NCI-H82 (cell line): ENCODE results near the gene STXBP2.

ENCODE experiments used
- DNase-seq: peaks from one replicate; lab custom pipeline; 2025; lab: John Stamatoyannopoulos, UW

Gene STXBP2

DNA sequence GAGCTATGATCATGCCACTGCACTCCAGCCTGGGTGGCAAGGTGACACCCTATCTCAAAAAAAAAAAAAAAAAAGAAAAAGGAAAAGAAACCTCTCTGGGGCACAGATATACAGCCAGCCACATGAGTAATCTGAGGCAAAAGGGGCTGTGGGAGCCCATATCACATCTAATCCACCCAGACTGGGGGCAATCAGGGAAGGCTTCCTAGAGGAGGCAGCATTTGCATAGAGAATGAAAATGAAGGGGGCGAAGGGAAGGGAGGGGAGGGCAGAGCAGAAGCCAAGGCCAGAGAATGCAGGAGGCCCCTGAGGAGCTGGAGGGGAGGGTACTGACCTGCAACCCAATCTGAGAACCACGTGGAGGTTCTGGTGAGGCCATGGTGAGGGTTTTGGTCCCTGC lies 13.2 kb downstream of the STXBP2 start:
- DNase-seq: no peak

DNA sequence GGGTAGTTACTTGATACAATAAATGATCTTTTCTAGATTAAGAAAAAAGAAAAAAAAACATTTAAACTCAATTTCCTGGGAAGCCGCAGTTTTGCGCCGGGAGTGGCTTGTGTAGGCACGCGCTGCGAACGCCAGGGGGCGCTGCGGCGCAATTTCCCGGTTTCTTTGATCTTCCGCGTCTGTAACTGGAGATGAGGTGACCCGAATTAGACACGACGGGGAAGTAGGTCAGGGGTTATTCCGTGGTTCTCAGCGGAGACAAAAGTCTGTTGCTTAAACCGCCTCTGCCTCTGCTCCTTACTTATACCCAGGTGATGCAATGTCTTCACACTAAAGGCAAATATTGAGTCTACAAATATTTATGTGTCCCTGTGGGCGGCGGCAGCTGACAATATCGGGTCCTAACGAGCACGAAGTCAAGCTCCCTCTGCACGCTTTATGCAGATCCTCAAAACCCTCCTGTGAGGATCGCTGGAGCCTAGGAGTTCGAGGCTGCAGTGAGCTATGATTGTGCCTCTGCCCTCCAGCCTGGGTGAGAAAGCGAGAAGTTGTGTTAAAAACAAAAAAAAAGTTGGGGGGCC lies 15.2 kb downstream of the STXBP2 start:
- peak; percentile 82 for DNase-seq

DNA sequence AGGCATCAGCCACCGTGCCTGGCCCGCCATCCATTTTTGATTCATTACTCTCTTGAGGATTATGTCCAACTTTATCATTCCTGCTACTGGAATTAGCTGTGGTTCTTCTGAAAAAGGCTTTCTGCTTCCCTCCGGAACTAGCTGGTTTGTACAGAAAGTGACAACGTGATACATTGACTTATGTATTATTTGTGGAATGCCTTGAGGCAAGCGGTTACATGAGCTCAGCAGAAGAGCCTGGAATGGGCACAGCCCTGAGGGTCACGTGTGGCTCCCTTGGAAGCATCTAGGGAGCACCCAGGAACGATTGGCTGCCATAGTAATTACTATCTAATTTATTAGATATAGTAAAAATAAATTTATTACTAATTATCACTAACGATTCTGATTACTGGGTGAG lies 17.5 kb downstream of the STXBP2 start:
- DNase-seq: no peak

DNA sequence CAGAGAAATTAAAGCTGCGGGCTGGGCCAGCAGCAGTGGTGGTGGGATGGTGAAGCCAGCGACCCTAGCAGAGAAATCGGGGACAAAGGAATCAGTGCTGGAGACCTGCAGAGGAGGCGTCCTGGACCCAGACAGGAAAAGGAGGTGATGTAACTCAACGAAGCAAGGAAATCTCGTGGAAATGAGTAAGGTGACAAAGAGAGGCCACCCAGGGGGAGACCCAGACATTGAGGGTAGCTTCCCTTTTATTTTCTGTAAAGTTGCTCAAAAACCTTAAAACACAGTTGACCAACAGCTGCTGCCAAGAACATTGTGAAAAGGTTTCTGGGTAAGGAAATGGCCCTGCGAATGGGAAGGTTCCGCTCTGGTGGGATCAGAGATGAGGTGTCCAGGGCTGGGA lies 18.7 kb downstream of the STXBP2 start:
- no peak for DNase-seq

DNA sequence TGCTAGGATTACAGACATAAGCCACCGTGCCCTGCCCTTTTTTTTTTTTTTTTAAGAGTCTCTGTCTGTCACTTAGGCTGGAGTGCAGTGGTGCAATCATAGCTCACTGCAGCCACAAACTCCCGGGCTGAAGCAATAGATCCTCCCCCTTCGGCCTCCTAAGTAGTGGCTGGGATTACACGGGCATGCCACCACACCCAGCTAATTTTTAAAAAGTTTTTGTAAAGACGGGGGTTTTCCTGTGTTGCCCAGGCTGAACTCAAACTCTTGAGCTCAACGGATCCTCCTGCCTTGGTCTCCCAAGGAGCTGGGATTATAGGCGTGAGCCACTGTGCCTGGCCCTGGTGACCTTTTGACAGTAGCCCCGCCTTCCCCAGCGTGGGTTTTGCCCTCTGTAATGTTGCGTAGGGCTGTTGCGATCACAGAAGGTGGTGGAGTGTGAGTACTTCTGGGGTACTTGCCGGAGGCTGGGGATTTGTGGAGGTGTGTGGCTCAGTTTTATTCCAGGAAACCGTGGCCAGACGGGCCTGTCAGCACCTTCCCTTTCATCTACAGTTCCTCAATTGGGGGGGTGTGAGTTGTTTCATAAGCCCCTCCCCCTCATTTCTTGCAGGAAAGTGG lies 20.3 kb downstream of the STXBP2 start:
- DNase-seq: no peak

DNA sequence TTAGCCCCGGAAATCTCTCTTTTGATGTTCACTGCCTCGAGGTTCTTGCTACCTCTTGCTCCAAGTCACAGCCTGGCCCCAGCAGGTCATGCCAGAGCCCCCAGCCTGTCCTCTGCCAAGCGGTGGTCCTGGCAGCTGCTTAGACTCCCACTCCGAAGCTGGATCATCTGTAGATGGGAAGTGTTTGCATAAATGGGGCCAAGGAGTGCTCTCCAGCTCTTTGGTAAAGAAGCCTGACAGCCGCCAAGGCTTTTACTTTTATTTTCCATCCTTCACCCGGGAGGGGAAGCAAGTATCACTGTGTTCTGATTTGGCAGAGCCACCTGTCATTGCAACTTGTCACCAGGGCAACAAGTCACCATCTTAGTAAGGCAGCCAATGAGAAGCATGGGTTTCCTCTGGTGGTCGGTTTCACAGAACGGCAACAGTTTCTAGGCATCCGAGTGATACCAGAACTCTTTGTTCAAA lies 21.3 kb downstream of the STXBP2 start:
- DNase-seq: peak; percentile 51

DNA sequence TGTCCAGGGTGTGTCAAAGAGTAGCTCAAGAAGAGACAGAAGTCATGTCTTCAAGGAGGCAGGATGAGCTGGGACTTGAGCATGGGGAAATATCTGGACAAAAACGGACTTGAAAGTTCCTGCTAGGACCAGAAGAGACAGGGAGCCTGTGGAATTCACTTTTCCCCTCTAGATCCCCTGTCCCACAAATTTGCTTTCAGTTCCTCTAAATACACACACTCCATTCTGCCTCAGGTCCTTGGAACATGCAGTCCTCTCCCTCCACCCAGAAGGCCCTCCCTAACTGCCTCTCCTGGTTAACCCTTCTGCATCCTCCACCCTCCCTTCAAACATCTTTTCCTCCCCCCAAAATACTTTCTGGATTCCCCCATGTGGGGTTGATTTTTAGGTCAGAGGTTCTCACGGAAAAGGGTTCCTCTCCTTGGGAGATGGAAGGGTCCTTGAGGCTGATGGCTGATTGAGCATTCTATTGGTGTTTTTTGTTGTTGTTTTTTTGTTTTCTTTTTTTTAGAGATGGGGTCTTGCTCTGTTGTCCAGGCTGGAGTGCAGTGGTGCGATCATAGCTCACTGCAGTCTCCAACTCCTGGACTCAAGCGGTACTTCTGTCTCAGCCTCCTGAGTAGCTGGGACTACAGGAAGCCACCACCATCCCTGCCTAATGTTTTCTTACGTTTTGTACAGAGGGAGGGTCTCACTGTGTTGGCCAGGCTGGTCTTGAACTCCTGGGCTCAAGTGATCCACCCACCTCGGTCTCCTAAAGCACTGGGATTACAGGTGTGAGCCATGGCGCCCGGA lies 25.0 kb downstream of the STXBP2 start:
- no peak for DNase-seq

DNA sequence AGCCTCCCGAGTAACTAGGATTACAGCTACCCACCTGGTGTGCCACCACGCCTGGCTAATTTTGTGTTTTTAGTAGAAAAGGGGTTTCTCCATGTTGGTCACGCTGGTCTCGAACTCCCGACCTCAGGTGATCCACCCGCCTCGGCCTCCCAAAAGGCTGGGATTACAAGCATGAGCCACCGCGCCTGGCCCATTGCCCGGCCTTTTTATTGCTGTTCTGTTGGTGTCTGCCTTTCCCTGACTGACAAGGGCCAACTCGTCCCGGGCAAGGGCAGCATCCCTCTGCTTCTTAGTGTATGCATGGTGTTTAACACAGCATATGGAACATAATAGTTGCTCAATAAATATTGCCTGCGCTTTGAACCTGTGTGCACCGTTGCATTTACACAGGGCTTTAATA lies 25.7 kb downstream of the STXBP2 start:
- no peak for DNase-seq

DNA sequence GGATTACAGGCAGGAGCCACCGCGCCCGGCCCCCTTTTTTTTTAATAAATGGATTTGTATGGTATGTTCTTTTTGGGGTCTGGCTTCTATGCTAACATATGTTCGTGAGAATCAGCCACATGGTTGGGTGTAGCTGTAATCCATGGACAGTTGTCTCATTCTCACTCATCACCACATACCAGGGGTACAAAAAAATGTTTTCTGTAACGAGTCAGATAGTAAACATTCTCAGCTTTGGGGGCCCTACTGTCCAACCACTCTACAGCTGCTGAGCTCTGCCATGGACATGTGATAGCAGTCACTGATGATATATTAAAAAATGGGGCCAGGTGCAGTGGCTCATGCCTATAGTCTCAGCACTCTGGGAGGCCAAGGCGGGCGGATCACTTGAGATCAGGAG lies 26.8 kb downstream of the STXBP2 start:
- no peak for DNase-seq

DNA sequence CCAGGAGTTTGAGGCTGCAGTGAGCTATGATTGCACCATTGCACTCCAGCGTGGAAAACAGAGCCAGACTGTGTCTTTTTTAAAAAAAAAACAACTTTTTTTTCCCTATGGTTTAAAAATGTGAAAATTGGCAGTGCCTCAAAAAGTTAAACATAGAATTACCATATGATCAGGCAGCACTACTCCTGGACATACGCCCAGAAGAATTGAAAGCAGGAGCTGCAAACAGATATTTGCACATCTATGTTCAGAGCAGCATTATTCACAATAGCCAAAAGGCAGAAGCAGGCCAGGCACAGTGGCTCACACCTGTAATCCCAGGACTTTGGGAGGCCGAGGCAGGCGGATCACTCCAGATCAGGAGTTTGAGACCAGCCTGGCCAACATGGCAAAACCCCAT lies 28.2 kb downstream of the STXBP2 start:
- no peak for DNase-seq

DNA sequence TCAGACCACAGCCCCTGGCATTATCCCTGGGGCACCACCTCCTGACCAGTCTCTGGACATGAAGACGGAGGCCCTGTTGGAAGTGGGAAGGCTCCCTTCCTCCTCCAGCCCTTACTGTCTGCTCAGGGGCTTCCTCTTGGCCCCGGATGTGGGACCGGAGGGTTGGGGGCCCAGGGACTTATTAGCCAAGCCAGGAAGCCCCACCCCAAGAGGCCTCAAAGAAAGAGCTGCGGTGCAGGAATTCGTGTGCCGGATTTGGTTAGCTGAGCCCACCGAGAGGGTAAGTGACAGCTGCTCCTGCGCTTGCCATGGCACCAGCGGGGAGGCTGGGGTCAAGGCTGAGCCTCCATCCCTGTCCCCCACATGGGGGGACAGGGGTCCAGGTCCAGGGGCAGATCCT lies 31.9 kb downstream of the STXBP2 start, which contains the start of gene RETN:
Gene RETN, plus strand, starts transcription at position 208 of the 400 bp plus-strand sequence. CDS start 278 bp downstream, outside the sequence.
- DNase-seq: no peak

DNA sequence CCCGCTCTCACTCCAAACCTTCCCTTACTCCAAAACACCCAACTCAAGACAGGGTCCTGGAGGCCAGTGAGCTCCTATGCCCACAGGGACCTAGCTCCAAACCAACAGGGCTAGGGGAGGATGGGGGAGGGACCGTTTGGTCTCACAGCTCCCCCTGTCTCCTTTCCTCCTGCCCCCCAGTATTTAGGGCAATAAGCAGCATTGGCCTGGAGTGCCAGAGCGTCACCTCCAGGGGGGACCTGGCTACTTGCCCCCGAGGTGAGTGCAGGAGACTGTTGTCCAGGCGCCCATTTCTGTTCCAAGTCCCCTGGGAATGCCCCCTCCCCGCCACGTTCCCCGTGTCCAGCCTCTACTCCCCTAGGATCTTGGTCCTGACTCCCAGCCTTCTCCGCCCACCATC lies 32.7 kb downstream of the STXBP2 start:
- DNase-seq: no peak

DNA sequence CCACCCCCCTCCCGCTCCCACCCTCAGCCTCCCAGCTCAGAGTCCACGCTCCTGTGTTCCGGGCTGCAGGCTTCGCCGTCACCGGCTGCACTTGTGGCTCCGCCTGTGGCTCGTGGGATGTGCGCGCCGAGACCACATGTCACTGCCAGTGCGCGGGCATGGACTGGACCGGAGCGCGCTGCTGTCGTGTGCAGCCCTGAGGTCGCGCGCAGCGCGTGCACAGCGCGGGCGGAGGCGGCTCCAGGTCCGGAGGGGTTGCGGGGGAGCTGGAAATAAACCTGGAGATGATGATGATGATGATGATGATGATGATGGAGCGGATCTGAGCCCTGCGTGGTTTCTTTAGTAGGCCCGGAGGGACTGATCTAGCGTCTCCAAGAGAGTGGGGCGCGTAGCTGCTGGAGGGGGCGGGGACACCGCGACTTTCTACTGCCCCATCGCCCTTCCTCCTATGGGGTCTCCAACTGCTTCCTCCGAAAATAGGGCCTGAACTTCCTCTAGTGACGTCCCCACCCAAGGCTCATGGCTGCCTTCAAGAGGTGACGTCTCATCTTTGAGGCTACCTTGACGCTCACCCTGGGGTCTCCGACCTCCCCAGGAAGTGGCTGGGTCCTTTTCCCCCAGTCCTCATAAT lies 33.4 kb downstream of the STXBP2 start:
- peak; percentile 41 for DNase-seq

DNA sequence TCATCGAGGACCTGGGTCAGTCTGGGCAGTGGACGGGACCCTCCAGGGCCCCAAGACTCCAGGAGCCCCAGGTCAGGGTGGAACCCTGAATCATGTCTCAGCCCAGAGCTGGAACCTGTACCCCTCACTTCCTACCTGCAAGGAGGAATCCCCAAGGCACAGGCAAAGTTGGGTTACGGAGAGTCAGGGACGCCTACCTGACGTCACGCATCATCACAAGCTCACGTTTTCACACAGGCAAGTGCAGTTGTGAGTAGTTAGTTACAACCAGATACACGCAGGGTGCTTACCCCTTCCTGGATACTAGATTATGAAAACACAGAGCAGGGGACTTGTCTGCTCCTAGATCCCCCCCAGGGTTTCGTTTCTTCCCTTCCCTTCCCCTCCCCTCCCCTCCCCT lies 33.9 kb downstream of the STXBP2 start:
- no peak for DNase-seq

DNA sequence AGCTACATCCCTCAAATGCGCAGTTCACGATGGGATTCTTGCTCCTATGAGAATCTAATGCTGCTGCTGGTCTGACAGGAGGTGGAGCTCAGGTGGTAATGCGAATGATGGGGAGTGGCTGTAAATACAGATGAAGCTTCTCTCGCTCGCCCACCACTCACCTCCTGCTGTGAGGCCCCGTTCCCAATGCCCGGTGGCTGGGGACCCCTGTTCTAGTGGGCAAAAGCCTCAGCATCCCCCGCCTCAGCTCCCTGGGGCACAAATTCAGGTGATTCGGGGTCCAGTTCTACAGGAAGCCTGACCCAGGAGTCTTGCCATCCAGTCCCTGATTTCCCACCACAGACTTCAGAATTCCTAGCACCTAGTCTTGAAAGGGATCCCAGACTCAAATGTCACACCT lies 35.6 kb downstream of the STXBP2 start:
- no peak for DNase-seq

DNA sequence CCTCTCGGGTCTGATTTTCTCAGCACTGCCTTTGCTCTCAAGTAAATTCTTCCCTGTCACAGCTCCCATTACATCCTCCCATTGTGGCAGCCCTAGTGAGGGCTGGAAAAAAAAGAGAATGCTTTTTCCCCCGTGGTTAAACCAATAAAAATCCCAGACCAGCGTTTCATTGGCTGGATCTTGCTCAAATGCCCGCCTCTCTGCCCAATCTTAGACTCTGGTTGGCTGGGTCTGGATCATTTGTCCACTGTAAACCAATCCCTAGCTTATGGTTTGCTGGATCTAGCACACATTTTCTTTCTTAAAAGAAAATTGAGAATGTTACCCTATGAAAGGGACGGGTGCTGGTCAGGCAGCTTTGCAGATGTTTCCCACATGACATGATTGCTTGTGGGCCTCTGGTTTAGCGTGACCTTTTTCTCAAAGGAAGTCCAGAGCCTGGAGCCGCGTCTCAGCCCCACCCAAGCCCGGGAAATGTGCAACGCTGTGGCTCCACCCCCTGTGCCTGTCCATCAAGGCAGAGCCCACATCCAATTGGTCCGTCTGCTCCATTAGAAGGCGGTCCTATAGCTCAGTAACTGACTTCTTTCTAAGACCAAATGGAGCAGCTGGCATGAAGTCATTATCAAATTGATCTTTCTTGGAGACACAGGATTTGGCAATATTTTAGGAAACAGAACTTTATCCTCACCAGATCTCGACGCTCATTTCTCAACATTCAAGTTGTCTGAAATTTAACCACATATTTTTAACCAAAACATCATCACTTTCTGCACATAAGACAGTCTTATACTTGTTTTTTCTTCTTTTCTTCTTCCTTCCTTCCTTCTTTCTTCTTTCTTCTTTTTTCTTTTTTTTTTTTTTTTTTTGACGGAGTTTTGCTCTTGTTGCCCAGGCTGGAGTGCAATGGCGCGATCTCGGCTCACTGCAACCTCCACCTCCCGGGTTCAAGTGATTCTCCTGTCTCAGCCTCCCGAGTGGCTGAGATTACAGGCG lies 37.4 kb downstream of the STXBP2 start:
- peak; percentile 90 for DNase-seq

DNA sequence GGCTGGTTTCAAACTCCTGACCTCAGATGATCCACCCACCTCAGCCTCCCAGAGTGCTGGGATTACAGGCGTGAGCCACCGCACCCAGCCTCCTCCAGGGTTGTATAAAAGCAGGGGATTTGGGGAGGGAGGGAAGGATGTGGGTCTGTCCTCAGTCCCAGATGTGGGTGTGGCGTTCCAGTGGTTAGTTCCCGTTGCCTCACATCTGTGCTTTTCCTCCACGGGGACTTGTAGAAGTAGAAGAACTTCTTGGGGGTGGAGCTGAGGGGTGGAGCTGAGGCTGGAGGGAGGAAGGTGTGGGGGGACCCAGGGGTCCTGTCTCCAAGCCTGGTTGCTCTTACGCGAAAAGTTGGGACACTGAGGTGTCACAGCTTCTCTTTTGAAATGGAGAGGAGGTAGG lies 39.5 kb downstream of the STXBP2 start:
- DNase-seq: no peak

DNA sequence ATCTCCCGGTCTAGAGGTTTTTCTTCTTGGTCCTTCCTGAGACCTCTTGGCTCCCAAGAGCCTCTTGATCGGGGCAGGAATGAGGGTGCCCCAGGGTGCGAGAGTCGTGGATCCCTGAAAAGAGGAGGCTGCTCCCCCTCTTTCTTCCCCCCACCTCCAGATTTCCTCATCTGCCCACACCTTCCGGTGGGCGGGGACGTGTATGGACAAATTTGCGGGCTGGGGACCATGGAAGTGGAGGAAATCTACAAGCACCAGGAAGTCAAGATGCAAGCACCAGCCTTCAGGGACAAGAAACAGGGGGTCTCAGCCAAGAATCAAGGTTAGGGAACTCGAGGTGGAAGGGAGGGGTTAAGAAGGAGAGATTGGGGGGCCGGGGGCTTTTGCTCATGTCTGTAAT lies 39.9 kb downstream of the STXBP2 start, which contains the start of gene MCEMP1:
Gene MCEMP1, plus strand, starts transcription at position 237 of the 400 bp plus-strand sequence. Its CDS starts 31 bp downstream, at position 268.
- no peak for DNase-seq

DNA sequence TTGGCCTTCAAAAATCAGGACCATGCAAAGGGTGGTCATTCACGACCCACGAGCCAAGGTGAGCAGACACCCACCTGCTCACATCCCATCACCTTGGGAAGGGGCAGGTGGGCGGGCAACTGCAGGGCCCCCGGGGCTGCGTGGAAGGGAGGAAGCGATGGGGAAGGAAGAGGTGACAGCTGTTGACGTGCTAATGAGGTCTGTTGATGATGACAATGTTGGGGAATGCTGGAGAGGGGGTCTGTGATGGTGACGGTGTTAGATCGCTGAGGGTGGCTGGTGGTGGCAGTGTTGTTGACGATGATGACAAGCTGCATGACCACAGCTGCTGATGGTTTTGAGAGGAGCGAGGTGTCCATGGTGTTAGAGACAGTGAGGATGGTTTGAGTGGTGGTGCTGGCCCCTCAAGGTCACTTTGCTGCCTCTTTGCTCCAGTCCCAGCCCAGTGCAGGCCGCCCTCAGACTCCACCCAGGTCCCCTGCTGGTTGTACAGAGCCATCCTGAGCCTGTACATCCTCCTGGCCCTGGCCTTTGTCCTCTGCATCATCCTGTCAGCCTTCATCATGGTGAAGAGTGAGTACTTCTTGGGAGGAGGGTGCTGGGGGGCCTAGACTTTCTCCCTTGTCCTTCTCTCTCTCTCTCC lies 40.9 kb downstream of the STXBP2 start:
- DNase-seq: no peak

DNA sequence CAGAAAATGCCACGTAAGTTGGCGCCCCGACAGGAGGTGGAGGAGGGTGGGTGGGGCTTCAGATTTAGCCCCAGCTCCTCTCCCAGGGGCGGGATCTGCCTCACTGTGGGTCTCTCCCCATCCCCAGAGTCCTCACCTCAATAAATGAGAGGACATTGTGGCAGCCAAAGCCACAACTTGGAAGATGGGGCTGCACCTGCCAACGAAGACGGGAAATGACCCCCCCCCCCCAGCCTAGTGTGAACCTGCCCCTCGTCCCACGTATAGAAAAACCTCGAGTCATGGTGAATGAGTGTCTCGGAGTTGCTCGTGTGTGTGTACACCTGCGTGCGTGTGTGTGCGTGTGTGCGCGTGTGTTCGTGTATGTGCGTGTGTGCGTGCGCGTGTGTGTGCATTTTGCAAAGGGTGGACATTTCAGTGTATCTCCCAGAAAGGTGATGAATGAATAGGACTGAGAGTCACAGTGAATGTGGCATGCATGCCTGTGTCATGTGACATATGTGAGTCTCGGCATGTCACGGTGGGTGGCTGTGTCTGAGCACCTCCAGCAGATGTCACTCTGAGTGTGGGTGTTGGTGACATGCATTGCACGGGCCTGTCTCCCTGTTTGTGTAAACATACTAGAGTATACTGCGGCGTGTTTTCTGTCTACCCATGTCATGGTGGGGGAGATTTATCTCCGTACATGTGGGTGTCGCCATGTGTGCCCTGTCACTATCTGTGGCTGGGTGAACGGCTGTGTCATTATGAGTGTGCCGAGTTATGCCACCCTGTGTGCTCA lies 42.3 kb downstream of the STXBP2 start:
- peak; percentile 87 for DNase-seq
